Glomerular visceral epithelial cell (primary cell): Measurements from ENCODE around the gene ACSL5.
A peak's percentile ranks its signal among the peaks of the same experiment; 100 is the strongest.
"Not testable (repeated sequence)": the region's sequence is repeated elsewhere in the genome, so short reads cannot be mapped to it uniquely, and the experiment has no call there.

Experiments
- DNase-seq: peaks from one replicate; pipeline ENCODE4 v3.0.0-alpha.2; 2016; ENCODE audit errors: extremely low spot score

ACSL5 gene

DNA sequence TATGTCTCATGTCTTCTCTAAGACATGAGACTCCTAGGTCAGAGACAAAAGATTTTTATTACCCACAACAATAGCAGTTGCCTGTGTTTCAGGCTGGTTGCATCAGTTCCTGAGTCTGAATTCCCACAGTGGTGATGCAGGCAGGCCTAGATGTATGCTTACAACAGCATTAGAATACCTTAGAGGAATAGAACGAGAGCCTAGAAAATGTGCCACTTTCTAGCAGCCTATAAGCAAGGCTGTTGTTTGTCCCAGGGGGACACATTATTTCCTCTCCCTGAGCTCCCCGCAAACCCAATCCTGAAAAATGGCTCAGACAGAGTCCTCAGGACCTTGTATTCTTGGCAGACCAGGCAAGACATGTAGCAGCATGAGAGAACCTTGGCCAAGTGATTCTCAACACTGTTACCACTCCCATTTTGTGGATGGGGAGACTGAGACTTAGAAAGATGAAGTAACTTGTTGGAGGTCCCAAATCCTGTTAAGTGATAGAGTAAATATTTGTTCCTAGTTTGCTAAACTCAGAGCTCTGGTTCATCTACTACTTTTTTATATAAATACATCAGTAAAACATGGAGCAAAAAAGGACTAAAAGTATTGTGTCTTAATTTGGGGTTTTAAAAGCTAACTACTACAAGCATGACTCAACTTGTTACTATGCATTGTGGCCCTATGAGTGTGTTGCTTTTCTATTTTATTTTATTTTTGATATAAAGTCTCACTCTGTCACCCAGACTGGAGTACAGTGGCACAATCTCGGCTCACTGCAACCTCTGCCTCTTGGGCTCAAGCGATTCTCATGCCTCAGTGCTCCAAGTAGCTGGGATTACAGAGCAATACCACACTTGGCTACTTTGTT, 87.3 kb downstream of the ACSL5 start:
- DNase-seq: no peak

DNA sequence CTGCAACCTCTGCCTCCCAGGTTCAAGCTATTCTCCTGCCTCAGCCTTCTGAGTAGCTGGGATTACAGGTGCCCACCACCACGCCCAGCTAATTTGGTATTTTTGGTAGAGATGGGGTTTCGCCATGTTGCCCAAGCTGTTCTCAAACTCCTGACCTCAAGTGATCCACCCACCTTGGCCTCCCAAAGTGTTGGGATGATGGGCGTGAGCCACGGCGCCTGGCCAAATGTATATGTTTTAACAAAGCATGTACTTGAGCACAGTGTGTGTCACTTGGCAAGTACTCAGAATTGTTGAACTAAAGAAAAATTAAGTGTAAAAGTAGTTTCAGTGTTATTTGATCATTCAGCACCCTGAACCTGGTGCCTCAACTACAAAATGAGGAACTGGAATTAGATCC, 90.2 kb downstream of the ACSL5 start:
- DNase-seq: not testable (repeated sequence)

DNA sequence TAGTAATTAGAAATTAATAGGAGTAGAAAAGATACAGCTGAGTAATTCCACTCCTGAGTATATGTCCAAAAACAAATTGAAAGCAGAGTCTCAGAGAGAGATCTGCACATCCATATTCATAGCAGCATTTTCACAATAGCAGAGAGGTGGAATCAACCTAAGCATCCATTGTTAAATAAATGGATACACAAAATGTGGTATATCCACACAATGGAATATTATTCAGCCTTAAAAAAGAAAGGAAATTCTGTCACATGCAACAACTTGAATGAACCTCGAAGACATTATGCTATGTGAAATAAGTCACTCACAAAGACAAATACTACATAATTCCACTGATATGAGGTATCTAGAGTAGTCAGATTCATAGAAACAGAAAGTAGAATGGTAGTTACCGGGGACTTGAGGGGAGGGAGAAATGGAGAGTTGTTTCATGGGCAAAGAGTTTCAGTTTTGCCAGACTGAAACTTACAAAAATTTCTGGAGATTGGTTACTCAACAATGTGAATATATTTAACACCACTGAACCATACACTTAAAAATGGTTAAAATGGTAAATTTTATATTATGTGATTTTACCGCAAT, 91.5 kb downstream of the ACSL5 start:
- no peak for DNase-seq

DNA sequence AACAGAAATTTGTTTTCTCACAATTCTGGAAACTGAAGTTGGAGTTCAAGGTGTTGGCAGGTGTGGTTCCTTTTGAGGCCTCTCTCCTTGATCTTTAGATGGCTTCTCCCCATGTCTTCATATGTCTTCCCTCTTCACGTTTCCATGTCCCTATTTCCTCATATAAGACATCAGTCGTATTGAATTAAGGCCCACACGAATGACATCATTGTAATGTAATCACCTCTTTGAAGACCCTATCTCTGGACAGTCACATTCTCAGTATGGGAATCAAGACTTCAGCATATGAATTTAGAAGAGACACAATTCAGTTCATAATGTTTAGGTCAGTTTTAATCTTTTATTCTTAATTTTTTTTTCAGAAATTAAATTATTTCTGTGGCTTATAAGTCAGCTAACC, 92.9 kb downstream of the ACSL5 start:
- no peak for DNase-seq

DNA sequence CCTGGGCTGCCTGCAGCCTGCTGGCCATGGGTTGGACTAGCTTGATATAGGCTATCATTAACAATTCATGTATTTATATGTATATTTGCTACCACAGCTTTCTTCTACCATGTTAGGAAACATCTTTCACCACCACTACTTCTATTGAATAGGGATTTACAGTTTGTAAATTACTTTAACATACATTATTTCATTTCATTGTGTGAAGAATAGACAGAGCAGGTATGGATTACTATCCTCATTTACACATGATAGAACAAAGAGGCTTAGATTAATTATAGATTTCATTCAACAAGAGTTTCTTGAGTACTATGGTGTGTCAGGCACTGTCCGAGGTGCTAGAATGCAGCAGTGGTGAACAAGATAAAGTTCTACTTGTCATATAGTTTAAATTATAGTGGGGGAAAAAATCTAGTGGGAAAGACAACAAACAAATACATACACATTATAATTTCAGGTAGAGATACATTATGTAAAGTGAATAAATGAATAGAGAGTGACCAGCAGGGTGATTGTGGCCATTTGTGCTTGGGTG, 93.7 kb downstream of the ACSL5 start:
- DNase-seq: no peak

DNA sequence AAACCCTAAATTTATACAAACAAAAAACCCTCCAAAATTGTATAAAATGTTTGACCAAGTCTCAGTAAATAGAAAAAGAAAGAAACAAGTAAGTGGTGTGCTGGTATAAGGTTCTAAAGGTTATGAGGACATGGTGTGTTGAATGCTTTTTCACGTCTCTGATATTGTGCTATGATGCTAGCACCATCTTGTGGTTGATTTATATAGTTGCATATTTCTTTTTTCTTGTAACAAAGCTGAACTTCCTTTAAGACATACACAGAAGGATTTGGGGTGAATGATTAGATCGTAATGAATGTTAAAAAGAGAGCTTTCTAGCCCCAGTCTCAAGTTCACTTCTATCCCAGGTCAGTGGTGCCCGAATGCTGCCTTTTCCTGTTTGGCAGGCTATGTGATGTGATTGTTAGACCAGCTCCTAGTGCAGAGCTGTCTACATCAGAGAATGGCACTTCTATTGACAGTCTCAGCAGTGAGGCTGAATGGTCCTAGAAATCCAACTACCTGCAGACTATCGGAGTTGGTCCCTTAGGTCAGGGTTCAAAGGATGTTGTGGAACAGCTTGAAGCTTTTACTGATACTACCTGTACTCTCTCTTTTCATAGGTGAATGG, 98.1 kb downstream of the ACSL5 start:
- DNase-seq: peak; percentile 39

DNA sequence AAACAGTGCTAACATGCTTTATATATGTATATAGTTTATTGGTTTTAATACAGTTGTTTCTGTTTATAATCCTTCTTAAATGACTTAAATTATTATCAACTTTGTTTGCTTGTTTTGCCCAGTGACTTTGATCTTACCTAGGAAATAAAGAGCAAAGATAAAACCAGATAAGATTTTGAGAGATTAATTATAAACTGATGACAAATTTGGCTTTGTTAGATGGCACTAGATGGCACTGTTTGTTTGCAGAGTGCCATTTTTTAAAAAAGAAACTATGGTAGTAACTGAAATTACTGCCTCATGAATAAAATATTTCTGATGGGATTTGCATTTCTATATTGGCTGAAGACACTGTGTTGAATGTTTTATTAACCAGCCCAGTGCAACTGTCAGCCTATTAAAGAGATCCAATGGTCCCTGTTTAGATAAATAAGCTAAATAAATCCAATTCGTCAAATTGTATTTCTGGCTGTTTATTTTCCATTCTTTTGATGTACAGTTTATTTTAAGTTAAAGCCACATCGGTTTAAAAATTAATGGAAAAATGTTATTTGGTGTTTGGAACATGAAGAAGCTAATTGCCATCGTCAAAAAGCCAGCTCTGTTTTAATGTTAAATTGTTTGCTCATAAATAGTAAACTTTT, 101.8 kb downstream of the ACSL5 start:
- DNase-seq: peak; percentile 8
